OCI-LY3 (cell line): ENCODE results near the gene RPS19.

Experiments used
- EZH2phosphoT487 ChIP-seq: fragments of 200-600 bp; shearing (Covaris generic); IDR thresholded peaks from 2 replicates; pipeline ENCODE4 v1.6.1; 2018; ENCODE audit warnings: antibody characterized with exemption, mixed run types, low read depth
- TF ChIP-seq, protein P1 (sequence below): fragments of 200-600, 300-600 bp; sonication (generic); IDR thresholded peaks from 2 replicates; pipeline ENCODE4 v1.5.1; 2014; ENCODE audit warnings: antibody characterized with exemption, low read length, low read depth

DNA sequence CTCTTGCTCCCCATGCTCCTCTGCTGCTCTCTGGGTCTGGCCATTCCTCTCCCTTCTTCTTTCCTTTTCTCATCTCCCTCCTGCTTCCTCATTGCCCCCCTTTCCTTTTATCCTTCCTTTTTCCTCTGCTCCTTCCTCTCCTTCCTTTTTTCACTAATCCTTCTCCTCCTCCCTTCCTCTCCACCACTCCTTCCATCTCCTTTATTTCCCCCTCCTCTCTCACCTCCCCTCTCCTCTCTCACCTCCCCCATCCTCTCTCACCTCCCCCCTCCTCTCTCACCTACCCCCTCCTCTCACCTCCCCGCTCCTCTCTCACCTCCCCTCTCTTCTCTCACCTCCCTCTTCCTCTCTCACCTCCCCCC lies 36.5 kb downstream of the RPS19 start:
- TF ChIP-seq, protein P1, sequence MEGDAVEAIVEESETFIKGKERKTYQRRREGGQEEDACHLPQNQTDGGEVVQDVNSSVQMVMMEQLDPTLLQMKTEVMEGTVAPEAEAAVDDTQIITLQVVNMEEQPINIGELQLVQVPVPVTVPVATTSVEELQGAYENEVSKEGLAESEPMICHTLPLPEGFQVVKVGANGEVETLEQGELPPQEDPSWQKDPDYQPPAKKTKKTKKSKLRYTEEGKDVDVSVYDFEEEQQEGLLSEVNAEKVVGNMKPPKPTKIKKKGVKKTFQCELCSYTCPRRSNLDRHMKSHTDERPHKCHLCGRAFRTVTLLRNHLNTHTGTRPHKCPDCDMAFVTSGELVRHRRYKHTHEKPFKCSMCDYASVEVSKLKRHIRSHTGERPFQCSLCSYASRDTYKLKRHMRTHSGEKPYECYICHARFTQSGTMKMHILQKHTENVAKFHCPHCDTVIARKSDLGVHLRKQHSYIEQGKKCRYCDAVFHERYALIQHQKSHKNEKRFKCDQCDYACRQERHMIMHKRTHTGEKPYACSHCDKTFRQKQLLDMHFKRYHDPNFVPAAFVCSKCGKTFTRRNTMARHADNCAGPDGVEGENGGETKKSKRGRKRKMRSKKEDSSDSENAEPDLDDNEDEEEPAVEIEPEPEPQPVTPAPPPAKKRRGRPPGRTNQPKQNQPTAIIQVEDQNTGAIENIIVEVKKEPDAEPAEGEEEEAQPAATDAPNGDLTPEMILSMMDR: no peak
- no peak for TF ChIP-seq EZH2phosphoT487
